Activated CD4-positive, alpha-beta T cell treated with anti-CD3 and anti-CD28 coated beads, Interleukin-2, amount 50 U/mL, for 1 hour (primary cell): Measurements from ENCODE around the gene CEMP1.

Experiments
- DNase-seq: peaks from one replicate; pipeline ENCODE4 v3.0.0-alpha.2; 2020

Gene CEMP1

DNA sequence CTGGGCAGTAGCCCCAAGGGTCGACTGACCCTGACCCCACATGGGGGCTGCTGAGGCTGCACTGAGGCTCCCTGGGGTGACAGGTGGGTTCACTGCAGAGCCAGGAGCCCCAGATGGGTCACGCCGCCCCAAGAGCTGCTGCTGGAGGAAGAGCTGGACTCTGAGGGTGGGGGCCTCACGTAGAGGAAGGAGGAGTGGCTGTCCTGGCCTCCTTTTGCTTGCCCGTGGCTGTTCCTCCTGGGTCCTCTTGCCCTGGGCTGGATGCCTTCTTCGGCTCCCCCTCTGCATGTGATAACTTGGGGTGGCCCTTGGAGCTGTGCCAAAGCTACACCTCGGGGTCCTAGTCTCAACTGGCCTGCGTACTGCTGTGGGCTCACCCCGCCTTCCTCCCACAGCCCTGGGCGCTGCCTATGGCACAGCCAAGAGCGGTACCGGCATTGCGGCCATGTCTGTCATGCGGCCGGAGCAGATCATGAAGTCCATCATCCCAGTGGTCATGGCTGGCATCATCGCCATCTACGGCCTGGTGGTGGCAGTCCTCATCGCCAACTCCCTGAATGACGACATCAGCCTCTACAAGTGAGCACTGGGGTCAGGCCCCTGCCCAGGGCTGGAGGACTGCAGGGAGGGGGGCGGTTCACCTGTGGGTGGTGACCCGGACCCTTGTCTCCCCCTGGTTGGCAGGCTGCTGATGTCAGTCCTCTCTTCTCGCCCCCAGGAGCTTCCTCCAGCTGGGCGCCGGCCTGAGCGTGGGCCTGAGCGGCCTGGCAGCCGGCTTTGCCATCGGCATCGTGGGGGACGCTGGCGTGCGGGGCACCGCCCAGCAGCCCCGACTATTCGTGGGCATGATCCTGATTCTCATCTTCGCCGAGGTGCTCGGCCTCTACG is 12.1 kb downstream of the CEMP1 start:
- no peak for DNase-seq

GRCh38 chr16:2517954-2518605 is 13.1 kb downstream of the CEMP1 start:
- DNase-seq, result no peak

GRCh38 chr16:2516391-2517240 is 14.6 kb downstream of the CEMP1 start:
- no peak for DNase-seq

- no peak for DNase-seq
Observed at GRCh38 chr16:2515180-2515851, 15.9 kb downstream of the CEMP1 start.

DNA sequence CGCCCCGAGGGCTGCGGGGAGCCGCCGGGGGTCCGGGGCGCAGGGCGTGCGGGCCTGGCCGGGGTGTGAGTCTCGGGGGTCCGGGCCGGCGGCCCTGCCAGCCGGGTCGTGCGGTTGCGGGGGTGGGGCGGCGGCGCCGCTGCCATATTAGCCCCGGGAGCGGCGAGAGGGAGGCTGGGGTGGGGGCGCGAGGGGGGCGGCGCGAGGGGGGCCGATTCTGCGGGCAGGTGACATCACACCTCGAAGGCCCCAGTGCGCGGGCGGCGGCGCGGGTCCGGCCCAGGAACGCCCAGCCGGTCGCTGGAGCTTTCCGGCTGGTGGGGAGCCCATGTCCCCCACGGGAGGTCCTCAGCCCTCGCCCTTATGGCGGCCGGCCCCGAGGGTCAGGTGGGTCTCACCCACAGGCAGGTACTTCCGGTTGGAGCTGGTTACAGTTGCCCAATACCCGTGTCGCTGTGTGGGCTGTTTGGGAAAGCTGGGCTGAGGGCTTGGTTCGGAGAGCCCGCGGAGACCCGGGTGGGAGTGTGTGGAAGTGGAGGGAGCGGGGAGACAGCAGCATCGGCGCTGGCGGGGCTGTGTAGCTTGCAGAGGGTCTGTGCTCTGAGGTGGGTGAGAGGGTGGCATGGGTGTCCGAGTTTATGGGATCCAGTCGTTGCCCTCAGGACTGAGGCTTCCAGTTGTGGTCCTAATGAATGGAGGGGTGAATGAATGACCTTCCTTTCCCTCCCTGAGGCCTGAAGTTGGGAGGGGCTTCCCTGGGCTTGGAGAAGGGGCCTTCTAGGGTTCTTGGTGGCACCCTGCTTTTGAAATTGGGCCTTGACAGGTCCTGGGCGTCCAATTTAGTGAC is 16.7 kb downstream of the CEMP1 start:
- DNase-seq, result peak; percentile 31

- DNase-seq, result peak; percentile 90
Observed at GRCh38 chr16:2513405-2514332, 17.5 kb downstream of the CEMP1 start, which contains the start of gene ATP6V0C. TSS of gene ATP6V0C (plus strand) at chr16:2513952. CDS start at chr16:2514104, 152 bp downstream.

DNA sequence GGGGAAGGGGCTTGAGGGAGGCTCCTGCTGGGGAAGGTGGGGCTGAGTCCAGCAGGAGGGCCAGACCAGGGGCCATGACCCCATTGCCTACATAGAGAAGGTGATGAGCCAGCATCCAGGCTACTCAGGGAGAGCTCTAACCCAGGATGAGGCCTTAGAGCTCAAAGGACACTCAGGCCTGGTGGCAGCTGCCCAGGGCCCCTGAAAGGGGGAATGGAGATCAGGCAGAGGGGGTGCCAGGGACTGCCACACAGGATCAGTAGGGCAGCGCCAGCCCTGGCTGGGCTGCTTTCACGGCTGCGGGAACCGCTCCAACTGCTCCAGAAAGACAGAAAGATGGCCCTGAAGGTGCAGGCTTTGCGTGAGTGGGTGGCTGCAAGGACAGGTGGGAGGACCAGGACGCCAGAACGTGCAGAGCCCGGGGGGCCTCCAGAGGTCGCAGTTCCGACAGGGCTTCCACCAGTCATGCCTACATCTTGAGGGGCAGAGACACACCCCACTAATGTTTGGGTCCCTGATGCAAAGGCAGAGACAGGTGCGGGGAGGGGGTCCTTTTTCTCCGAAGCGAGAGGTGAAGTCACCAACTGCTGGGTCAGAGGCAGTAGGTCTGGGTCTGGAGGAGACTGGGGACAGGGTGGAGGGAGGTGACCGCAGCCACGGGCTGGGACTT is 18.3 kb downstream of the CEMP1 start:
- DNase-seq, result no peak

- DNase-seq, result no peak
Observed at GRCh38 chr16:2511996-2512734, 19.0 kb downstream of the CEMP1 start.

DNA sequence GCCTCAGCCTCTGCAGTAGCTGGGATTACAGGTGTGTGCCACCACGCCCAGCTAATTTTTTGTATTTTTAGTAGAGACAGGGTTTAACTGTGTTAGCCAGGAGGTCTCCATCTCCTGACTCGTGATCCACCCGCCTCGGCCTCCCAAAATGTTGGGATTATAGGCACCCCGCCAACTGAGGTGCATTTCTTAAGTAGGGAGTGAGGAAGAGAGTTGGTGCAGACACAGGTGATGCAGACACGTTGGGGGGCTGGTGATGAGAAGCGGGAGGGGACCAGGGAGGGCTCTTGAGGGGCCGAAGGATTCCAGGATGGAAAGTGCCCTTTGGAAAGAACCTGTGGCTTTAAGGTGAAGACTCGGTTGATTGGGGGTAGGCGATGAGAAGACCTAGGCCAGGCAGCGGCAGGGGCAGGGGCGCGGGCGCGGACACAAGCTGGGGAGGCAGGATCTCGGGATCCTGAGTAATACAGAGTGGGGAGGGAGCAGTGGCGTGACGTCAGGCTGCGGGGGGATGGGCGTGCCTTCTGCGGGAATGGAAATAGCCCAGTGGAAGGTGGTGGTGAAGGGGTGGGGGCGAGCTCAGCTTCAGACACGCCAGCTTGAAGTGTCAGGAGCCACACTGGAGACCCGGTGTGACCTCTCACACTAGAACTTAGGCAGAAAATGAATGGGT is 19.9 kb downstream of the CEMP1 start:
- no peak for DNase-seq

GRCh38 chr16:2508722-2509400 is 22.3 kb downstream of the CEMP1 start:
- no peak for DNase-seq

- DNase-seq, result no peak
Observed at GRCh38 chr16:2507665-2508064, 23.5 kb downstream of the CEMP1 start.

DNA sequence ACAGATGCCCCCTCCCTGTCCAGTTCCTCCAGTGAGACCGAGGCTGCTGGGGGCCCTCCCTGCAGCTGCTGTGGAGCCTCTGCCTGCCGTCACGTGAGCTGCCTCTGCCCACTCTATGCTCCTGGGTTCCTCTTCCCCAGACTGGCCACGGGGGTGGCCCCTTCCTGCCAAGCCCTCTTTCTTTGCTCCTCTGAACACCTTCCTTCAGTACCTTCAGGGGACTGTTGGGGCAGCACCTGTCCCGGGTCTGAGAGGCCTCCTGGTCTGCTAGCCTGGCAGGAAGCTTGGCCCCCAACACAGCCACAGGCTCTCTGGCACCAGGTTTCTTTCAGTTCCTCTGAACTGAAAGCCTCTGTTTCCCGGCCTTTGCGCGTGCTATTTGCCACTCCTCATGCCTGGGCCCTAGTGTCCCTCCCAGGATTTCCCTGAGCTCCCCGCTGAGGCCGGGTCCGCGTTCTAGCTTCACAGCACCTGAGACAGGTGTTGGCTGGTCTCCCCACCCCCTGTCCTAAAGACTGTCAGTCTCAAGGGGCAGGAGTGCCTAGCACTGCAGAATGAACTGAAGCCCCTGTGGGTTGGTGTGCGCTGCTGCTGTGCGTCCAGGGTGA is 24.1 kb downstream of the CEMP1 start:
- no peak for DNase-seq

GRCh38 chr16:2505695-2506094 is 25.5 kb downstream of the CEMP1 start:
- DNase-seq, result no peak

- no peak for DNase-seq
Observed at GRCh38 chr16:2501946-2502895, 29.0 kb downstream of the CEMP1 start.

DNA sequence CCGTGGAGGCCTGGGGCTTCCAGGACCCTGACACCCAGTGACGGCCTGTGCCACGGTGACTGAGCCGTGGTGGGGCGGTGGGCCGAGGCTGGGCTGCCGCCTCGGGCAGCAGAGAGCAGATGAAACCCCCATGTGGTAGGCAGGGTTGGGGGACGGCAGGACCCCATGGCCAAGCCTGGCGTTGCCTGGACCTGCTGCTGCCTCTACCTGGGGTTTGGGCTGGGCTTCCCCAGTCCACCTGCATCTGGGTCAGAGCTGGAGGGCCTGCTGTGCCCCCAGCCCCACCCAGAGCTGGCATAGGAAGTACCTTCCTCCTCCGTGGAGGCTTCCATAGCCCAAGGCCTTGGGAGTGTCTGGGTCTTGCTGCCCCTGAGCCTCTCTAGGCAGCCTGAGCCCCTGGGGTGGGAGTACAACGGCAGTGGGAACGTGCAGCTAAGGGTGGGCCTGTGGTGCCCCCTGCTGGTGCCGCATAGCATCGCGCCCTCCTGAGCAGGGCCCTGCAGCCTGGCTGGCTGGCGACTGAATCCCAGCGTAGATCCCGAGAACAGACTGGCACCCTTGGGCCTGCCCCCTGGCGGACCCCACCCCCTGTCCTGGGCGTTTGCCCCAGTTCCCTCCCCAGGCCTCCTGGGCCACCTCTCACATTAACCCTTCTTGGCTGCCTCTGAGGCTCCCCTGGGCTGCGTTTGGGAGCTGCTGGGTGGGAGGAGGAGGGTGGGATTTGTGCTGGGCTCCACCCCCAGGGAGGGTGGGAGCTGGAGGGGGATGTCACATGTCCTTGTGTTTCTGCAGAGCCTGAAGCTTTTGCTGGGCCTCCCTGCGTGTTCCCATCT is 30.1 kb downstream of the CEMP1 start:
- peak; percentile 79 for DNase-seq
